H1 (cell line): ENCODE data around the gene C9orf43. TPM values are rescaled to one million over a fixed set of nuclear protein-coding genes. Genes with fewer than 3 reads are reported as not detected.
A peak's percentile ranks its signal among the peaks of the same experiment; 100 is the strongest.

Experiments
- CTCF ChIA-PET: fragments of 300-600 bp; sonication (Branson Sonifier 250); formaldehyde crosslinking; loops from one replicate; lab custom pipeline; 2021; ENCODE audit not compliant: partially characterized antibody; lab: Charles Lee
- POLR2A ChIA-PET: fragments of 300-600 bp; sonication (Branson Sonifier 250); formaldehyde crosslinking; loops from one replicate; lab custom pipeline; 2021; ENCODE audit warnings: inconsistent platforms; ENCODE audit not compliant: partially characterized antibody; lab: Charles Lee
- DNase-seq, 2 experiments: peaks; one replicate each; pipeline versions ENCODE4 v3.0.0 to v3.0.0-alpha.2; 2010 to 2022; ENCODE audit warnings: low spot score in 2 of 2, low read depth in 1 of 2, mixed read lengths in 1 of 2
- FAIRE-seq: peaks from 2 replicates; lab custom pipeline; 2011; peaks lifted over from hg19 to GRCh38; lab: Jason Lieb, UNC
- H2AFZ ChIP-seq: 2 replicates; pipeline ENCODE4 v1.8.1; 2012; ENCODE audit warnings: low read length, inconsistent platforms
- H2AK5ac ChIP-seq: 2 replicates; pipeline ENCODE4 v1.6.1; 2013; ENCODE audit warnings: low read depth, low read length
- H2BK120ac ChIP-seq: replicated peaks from 2 replicates; pipeline ENCODE3; 2013; ENCODE audit warnings: low read depth, low read length, inconsistent platforms
- H2BK12ac ChIP-seq: 2 replicates; pipeline ENCODE4 v1.6.1; 2013; ENCODE audit warnings: low read depth, low read length
- H2BK15ac ChIP-seq: 2 replicates; pipeline ENCODE4 v1.6.1; 2013; ENCODE audit warnings: low read length
- H2BK20ac ChIP-seq: 2 replicates; pipeline ENCODE4 v1.6.1; 2013; ENCODE audit warnings: low read length
- H2BK5ac ChIP-seq: 2 replicates; pipeline ENCODE4 v1.6.1; 2013; ENCODE audit warnings: low read depth, low read length
- H3K14ac ChIP-seq: 2 replicates; pipeline ENCODE4 v1.6.1; 2013; ENCODE audit warnings: inconsistent platforms; ENCODE audit not compliant: insufficient read length
- H3K18ac ChIP-seq: 2 replicates; pipeline ENCODE4 v1.6.1; 2013; ENCODE audit warnings: low read length; ENCODE audit errors: extremely low read depth
- H3K23ac ChIP-seq: 2 replicates; pipeline ENCODE4 v1.6.1; 2013; ENCODE audit warnings: inconsistent platforms; ENCODE audit not compliant: insufficient read length
- H3K23me2 ChIP-seq: 2 replicates; pipeline ENCODE4 v1.6.1; 2013; ENCODE audit warnings: low read depth, low read length
- H3K27ac ChIP-seq: 2 replicates; pipeline ENCODE4 v1.6.1; 2011; ENCODE audit warnings: low read depth, low read length, inconsistent platforms
- H3K27me3 ChIP-seq, 4 experiments: replicated peaks in 1 of 4; 1 replicate in 1 of 4; 2 replicates in 3 of 4; pipeline versions ENCODE4 v1.6.1 to v1.8.1; 2011 to 2013; ENCODE audit warnings: low read length in 3 of 4, mild to moderate bottlenecking in 3 of 4, inconsistent platforms in 2 of 4, mixed read lengths in 2 of 4, moderate library complexity in 1 of 4; ENCODE audit not compliant: control insufficient read depth in 3 of 4, insufficient read depth in 3 of 4; ENCODE audit errors: extremely low read depth in 1 of 4
- H3K36me3 ChIP-seq, 4 experiments: 2 replicates each; pipeline versions ENCODE4 v1.6.1 to v1.8.1; 2011 to 2013; ENCODE audit warnings: mild to moderate bottlenecking in 4 of 4, low read length in 3 of 4, moderate library complexity in 2 of 4, control low read depth in 1 of 4, inconsistent platforms in 1 of 4; ENCODE audit not compliant: insufficient read depth in 4 of 4, control insufficient read depth in 2 of 4
- H3K4ac ChIP-seq: replicated peaks from 2 replicates; pipeline ENCODE3; 2013; ENCODE audit warnings: low read length, low read depth, mixed read lengths, inconsistent platforms; ENCODE audit not compliant: insufficient read length
- H3K4me1 ChIP-seq, 4 experiments: replicated peaks in 1 of 4; 1 replicate in 1 of 4; 2 replicates in 3 of 4; pipeline versions ENCODE4 v1.6.1 to v1.8.1; 2011 to 2013; ENCODE audit warnings: low read length in 3 of 4, inconsistent platforms in 2 of 4, mixed read lengths in 1 of 4; ENCODE audit not compliant: insufficient read depth in 4 of 4, control insufficient read depth in 3 of 4
- H3K4me2 ChIP-seq, 2 experiments: 2 replicates each; pipeline versions ENCODE4 v1.6.1 to v1.8.1; 2011 to 2013; ENCODE audit warnings: low read depth in 2 of 2, low read length in 2 of 2, control low read depth in 1 of 2, inconsistent platforms in 1 of 2, mild to moderate bottlenecking in 1 of 2; ENCODE audit not compliant: insufficient read depth in 1 of 2
- H3K4me3 ChIP-seq, 4 experiments: fragments of 200-600, 300-600 bp in 1 of 4; sonication (generic), shearing (Covaris generic), sonication (Bioruptor Twin) in 1 of 4; 2 replicates each; pipeline versions ENCODE4 v1.5.1 to v1.8.1; 2011 to 2016; ENCODE audit warnings: low read length in 4 of 4, low read depth in 3 of 4, control low read depth in 2 of 4, inconsistent platforms in 2 of 4, mild to moderate bottlenecking in 2 of 4, mixed read lengths in 1 of 4, moderate library complexity in 1 of 4; ENCODE audit not compliant: insufficient read depth in 2 of 4; ENCODE audit errors: extremely low read depth in 1 of 4
- H3K56ac ChIP-seq: replicated peaks from 2 replicates; pipeline ENCODE3; 2013; ENCODE audit warnings: low read depth, mild to moderate bottlenecking, mixed read lengths, low read length, inconsistent platforms; ENCODE audit not compliant: insufficient read length
- H3K79me1 ChIP-seq: 2 replicates; pipeline ENCODE4 v1.6.1; 2013; ENCODE audit warnings: low read depth, low read length, control low read depth
- H3K79me2 ChIP-seq, 2 experiments: 2 replicates each; pipeline versions ENCODE4 v1.6.1 to v1.8.1; 2012 to 2013; ENCODE audit warnings: low read length in 2 of 2, mild to moderate bottlenecking in 2 of 2, inconsistent platforms in 1 of 2; ENCODE audit not compliant: insufficient read depth in 2 of 2, control insufficient read depth in 1 of 2
- H3K9ac ChIP-seq, 4 experiments: replicated peaks in 1 of 4; 1 replicate in 1 of 4; 2 replicates in 3 of 4; pipeline versions ENCODE4 v1.6.1 to v1.8.1; 2011 to 2013; ENCODE audit warnings: low read depth in 3 of 4, low read length in 3 of 4, control low read depth in 2 of 4, mild to moderate bottlenecking in 2 of 4, moderate library complexity in 2 of 4, inconsistent platforms in 1 of 4; ENCODE audit errors: extremely low read depth in 1 of 4
- H3K9me3 ChIP-seq, 2 experiments: 2 replicates each; pipeline versions ENCODE4 v1.6.1 to v1.8.1; 2012 to 2013; ENCODE audit warnings: mild to moderate bottlenecking in 2 of 2, moderate library complexity in 2 of 2, control low read depth in 1 of 2, inconsistent platforms in 1 of 2, low read depth in 1 of 2, low read length in 1 of 2, mixed read lengths in 1 of 2; ENCODE audit not compliant: insufficient read depth in 2 of 2
- H4K20me1 ChIP-seq, 2 experiments: replicated peaks in 1 of 2; 2 replicates each; pipeline versions ENCODE3 to v1.8.1; 2011 to 2013; ENCODE audit warnings: inconsistent platforms in 2 of 2, low read length in 2 of 2, mild to moderate bottlenecking in 1 of 2; ENCODE audit not compliant: insufficient read depth in 2 of 2, control insufficient read depth in 1 of 2
- H4K5ac ChIP-seq: 2 replicates; pipeline ENCODE4 v1.6.1; 2013; ENCODE audit warnings: low read length, low read depth, mixed read lengths, inconsistent platforms; ENCODE audit not compliant: insufficient read length
- H4K8ac ChIP-seq: 2 replicates; pipeline ENCODE4 v1.8.0; 2013; ENCODE audit warnings: mild to moderate bottlenecking, moderate library complexity, low read length, inconsistent platforms; ENCODE audit not compliant: insufficient read depth; ENCODE audit errors: extremely low read depth
- H4K91ac ChIP-seq: replicated peaks from 2 replicates; pipeline ENCODE3; 2013; ENCODE audit warnings: low read length, mixed read lengths, inconsistent platforms; ENCODE audit not compliant: insufficient read length
- BCL11A ChIP-seq, 2 experiments: IDR thresholded peaks; one replicate each; pipeline ENCODE4 v1.6.1; 2011; ENCODE audit warnings: low read depth in 2 of 2, low read length in 2 of 2, mild to moderate bottlenecking in 2 of 2
- CBX8 ChIP-seq: fragments of 300-800, 300-1000 bp; sonication (generic); IDR thresholded peaks from 2 replicates; pipeline ENCODE4 v1.7.1; 2016; ENCODE audit warnings: low read depth, low read length, borderline replicate concordance
- EZH2 ChIP-seq: fragments of 200-600 bp; sonication (generic); IDR thresholded peaks from 2 replicates; pipeline ENCODE4 v1.7.1; 2012; ENCODE audit warnings: low read depth, mild to moderate bottlenecking, moderate library complexity, low read length, inconsistent platforms; ENCODE audit not compliant: severe bottlenecking
- RBBP5 ChIP-seq: IDR thresholded peaks from 2 replicates; pipeline ENCODE4 v1.7.1; 2012; ENCODE audit warnings: low read depth, mild to moderate bottlenecking, inconsistent platforms, low read length, moderate library complexity, borderline replicate concordance
- RXRA ChIP-seq: IDR thresholded peaks from 2 replicates; pipeline ENCODE4 v1.6.1; 2011; ENCODE audit warnings: low read depth, mild to moderate bottlenecking, low read length, moderate library complexity; ENCODE audit not compliant: insufficient read depth
- ZNF274 ChIP-seq: IDR thresholded peaks from 2 replicates; pipeline ENCODE4 v1.7.0; 2012; ENCODE audit warnings: low read length, borderline replicate concordance; ENCODE audit errors: extremely low read depth
- WGBS, 2 experiments: shearing (Covaris generic) in 1 of 2; methylation state at CpG; one replicate each; pipeline versions ENCODE4 v1.1.6 to v1.1.7; 2013 to 2015; ENCODE audit warnings: low lambda C conversion rate in 2 of 2, mixed read lengths in 2 of 2, inconsistent platforms in 1 of 2, low coverage in 1 of 2, missing lambda C conversion rate in 1 of 2; ENCODE audit not compliant: insufficient replicate concordance in 2 of 2, insufficient coverage in 1 of 2, insufficient read length in 1 of 2; ENCODE audit errors: extremely low coverage in 1 of 2, missing lambda C conversion rate in 1 of 2; 5-methylcytosine and 5-hydroxymethylcytosine counted together
- polyA plus RNA-seq, 7 experiments: library from polyadenylated mRNA; depleted of rRNA in 3 of 7; stranded (reverse) in 5 of 7; unstranded in 2 of 7; fragments of >200 nt in 5 of 7; fragments of 200-250 nt in 2 of 7; gene quantifications; 1 replicate in 5 of 7; 2 replicates in 1 of 7; 4 replicates in 1 of 7; pipeline versions ENCODE4 v1.2.1 to v1.2.3, GENCODE V29; 2011 to 2013; ENCODE audit warnings: missing spikeins in 2 of 7, mixed read lengths in 2 of 7
- total RNA-seq: library from RNA; stranded (reverse); fragmentation: NEBNext Ultra II Directional; extraction: Animal tissue kit (Norgen Biotek cat#: 25700); gene quantifications from 2 replicates; pipeline ENCODE4 v1.2.1, GENCODE V29; 2021
- TF ChIP-seq, protein P1 (sequence below): IDR thresholded peaks from 2 replicates; pipeline ENCODE4 v1.6.1; 2011; ENCODE audit warnings: low read length, improper control_type of control experiment
- TF ChIP-seq, protein P2 (sequence below), 3 experiments: IDR thresholded peaks; 1 replicate in 2 of 3; 2 replicates in 1 of 3; pipeline versions ENCODE4 v1.5.1 to v1.6.1; 2011; ENCODE audit warnings: low read length in 3 of 3, mild to moderate bottlenecking in 3 of 3, inconsistent platforms in 2 of 3, low read depth in 1 of 3, moderate library complexity in 1 of 3; ENCODE audit not compliant: insufficient read depth in 1 of 3; ENCODE audit errors: control extremely low read depth in 1 of 3

Gene C9orf43
- total and polyA plus RNA-seq, 2 of the 8 experiments (the other 6 are each of a cell fraction or from before 2014, with no cell fraction given) = 0.35 to 0.52 TPM

DNA sequence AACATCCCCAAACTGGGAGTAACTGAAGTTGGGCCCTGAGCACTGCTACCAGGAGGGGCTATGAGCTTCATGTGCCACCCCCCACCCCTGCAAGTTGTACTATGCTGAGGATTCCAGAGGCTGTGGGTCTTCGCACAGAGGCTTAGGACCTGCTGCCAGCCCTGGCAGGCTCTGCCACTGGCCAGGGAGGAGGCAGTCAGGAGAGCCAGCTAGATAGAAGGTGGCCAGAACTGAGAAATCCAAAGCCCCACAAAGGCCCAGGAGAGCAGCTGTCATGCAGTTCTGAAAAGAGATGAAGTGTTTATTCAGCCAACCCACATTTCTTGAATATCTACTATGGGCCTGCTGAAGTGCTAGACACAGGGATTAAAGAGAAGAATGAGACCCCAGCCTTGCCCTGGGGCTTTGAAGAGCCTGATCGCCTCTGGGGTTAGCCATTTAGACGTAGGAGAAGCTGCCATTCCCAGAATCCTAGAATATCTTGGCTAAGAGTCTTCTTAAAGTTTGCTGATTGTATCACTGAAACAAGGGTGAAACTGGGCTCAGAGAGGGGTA, 10.8 kb upstream of the C9orf43 start:
- Histone ChIP-seq H2BK12ac (no peak overlapping the region), H3K4ac (no peak overlapping the region), H3K36me3 (no peaks in the 10 kb centered on the region), H3K9ac (no peak overlapping the region), H4K5ac (no peak overlapping the region), H3K56ac (no peak overlapping the region), H3K79me1 (no peaks in the 10 kb centered on the region; the same call in 1 of the 2 replicates), H3K79me2 (no peaks in the 10 kb centered on the region), H4K91ac (no peak overlapping the region), H2AFZ (no peak overlapping the region), H2BK15ac (no peak overlapping the region), H3K4me2 (peak overlapping the region in 1 of 2 experiments; percentile 57; a peak in 1 of 4 replicates), H3K23me2 (no peaks in the 10 kb centered on the region), H3K4me1 (peaks cover 0 to 2% (median 0%) of the 10 kb centered on the region in 4 experiments; a peak in 2 of 7 replicates), H3K27me3 (no peaks in the 10 kb centered on the region), H4K20me1 (no peaks in the 10 kb centered on the region), H3K27ac (no peak overlapping the region), H3K14ac (no peak overlapping the region), H2AK5ac (no peak overlapping the region), H3K4me3 (no peak overlapping the region; a peak in 1 of 8 replicates), H2BK120ac (no peak overlapping the region), H4K8ac (no peak overlapping the region), H2BK20ac (no peak overlapping the region), H2BK5ac (no peak overlapping the region), H3K23ac (no peak overlapping the region), H3K9me3 (no peaks in the 10 kb centered on the region), H3K18ac (no peak overlapping the region)
- FAIRE-seq (no peak), DNase-seq (no peak)
- ChIA-PET CTCF (interaction anchor here (0.6 to 9.0 kb wide), 13 partner anchors 8 to 257 kb away, joined by 3 to 61 read pairs (median 4); partner anchors contain the start of genes C9orf43 and POLE3), POLR2A (interaction anchor here (0.9 to 6.3 kb wide), 5 partner anchors 9 to 29 kb away, joined by 3 to 43 read pairs (median 3); partner anchors contain the start of genes C9orf43, HDHD3 and POLE3)
- 80% methylated on average over 3 of the region's 3 CpGs; no CpG with 5 or more reads in 1 of the 2 experiments for WGBS, 2 experiments
- TF ChIP-seq BCL11A (IDR thresholded peaks at IDR 0.05; ENCODE audit: low read depth in 2 of 2, low read length in 2 of 2) (no peak), EZH2 (no peak), RXRA (no peak), CBX8 (no peak), ZNF274 (no peak), RBBP5 (no peak)
- TF ChIP-seq, protein P1, sequence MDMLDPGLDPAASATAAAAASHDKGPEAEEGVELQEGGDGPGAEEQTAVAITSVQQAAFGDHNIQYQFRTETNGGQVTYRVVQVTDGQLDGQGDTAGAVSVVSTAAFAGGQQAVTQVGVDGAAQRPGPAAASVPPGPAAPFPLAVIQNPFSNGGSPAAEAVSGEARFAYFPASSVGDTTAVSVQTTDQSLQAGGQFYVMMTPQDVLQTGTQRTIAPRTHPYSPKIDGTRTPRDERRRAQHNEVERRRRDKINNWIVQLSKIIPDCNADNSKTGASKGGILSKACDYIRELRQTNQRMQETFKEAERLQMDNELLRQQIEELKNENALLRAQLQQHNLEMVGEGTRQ = no peak
- TF ChIP-seq, protein P2, sequence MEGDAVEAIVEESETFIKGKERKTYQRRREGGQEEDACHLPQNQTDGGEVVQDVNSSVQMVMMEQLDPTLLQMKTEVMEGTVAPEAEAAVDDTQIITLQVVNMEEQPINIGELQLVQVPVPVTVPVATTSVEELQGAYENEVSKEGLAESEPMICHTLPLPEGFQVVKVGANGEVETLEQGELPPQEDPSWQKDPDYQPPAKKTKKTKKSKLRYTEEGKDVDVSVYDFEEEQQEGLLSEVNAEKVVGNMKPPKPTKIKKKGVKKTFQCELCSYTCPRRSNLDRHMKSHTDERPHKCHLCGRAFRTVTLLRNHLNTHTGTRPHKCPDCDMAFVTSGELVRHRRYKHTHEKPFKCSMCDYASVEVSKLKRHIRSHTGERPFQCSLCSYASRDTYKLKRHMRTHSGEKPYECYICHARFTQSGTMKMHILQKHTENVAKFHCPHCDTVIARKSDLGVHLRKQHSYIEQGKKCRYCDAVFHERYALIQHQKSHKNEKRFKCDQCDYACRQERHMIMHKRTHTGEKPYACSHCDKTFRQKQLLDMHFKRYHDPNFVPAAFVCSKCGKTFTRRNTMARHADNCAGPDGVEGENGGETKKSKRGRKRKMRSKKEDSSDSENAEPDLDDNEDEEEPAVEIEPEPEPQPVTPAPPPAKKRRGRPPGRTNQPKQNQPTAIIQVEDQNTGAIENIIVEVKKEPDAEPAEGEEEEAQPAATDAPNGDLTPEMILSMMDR (IDR thresholded peaks at IDR 0.05; ENCODE audit: control extremely low read depth in 1 of 3, insufficient read depth in 1 of 3, low read depth in 1 of 3, low read length in 3 of 3) = no peak
